K562 (cell line): ENCODE measurements around the gene SOBP. TPM values are rescaled to one million over a fixed set of nuclear protein-coding genes. Genes with fewer than 3 reads are reported as not detected.

Source experiments
- ATAC-seq: fragments of 200-7000 bp; cut with Tn5 transposase; 3 replicates; pipeline ENCODE4 v1.9.1; 2020; ENCODE audit warnings: moderate library complexity
- BruUV-seq: library from RNA; stranded (reverse); fragments of 400-500 nt; replicated peaks from 2 replicates; lab custom pipeline; 2021; lab: Mats Ljungman, UMichigan
- CTCF ChIA-PET: fragments of 300-600 bp; formaldehyde crosslinking; extraction: SDS; loops from one replicate; lab custom pipeline; 2021; ENCODE audit warnings: low intra/inter-chr PET ratio; lab: Yijun Ruan, JAX
- POLR2A ChIA-PET: fragments of 300-600, 350-650 bp; sonication (Branson Sonifier 250); formaldehyde crosslinking; extraction: SDS; loops from one replicate; lab custom pipeline; 2021; ENCODE audit warnings: antibody characterized with exemption, inconsistent platforms; lab: Yijun Ruan, JAX
- DNase-seq, 4 experiments: peaks; one replicate each; pipeline versions ENCODE4 v3.0.0 to v3.0.0-alpha.2; 2011 to 2018; ENCODE audit warnings: low spot score in 3 of 4, mixed read lengths in 3 of 4; ENCODE audit errors: extremely low read depth in 1 of 4
- FAIRE-seq: peaks from 2 replicates; lab custom pipeline; 2011; peaks lifted over from hg19 to GRCh38; lab: Jason Lieb, UNC
- H2AFZ ChIP-seq: 2 replicates; pipeline ENCODE4 v1.6.0; 2011; ENCODE audit warnings: low read depth, low read length, control low read depth, inconsistent platforms
- H3K27ac ChIP-seq: fragments of 200-600 bp; 3 replicates; pipeline ENCODE4 v1.8.0; 2011; ENCODE audit warnings: low read depth, mild to moderate bottlenecking, control low read depth, inconsistent platforms, low read length, moderate library complexity, mixed read lengths; ENCODE audit errors: extremely low read depth
- H3K27me3 ChIP-seq, 2 experiments: fragments of 300-600 bp in 1 of 2; 2 replicates in 1 of 2; 3 replicates in 1 of 2; pipeline versions ENCODE4 v1.6.0 to v1.8.0; 2011; ENCODE audit warnings: inconsistent platforms in 2 of 2, low read length in 2 of 2, mild to moderate bottlenecking in 1 of 2, mixed read lengths in 1 of 2, moderate library complexity in 1 of 2; ENCODE audit not compliant: control insufficient read depth in 2 of 2, insufficient read depth in 2 of 2
- H3K36me3 ChIP-seq: fragments of 300-600 bp; 3 replicates; pipeline ENCODE4 v1.8.0; 2011; ENCODE audit warnings: mild to moderate bottlenecking, low read length, inconsistent platforms; ENCODE audit not compliant: control insufficient read depth, insufficient read depth
- H3K4me1 ChIP-seq, 2 experiments: fragments of 200-600 bp in 1 of 2; replicated peaks in 1 of 2; 2 replicates in 1 of 2; 3 replicates in 1 of 2; pipeline versions ENCODE4 v1.5.1 to v1.8.0; 2011; ENCODE audit warnings: inconsistent platforms in 2 of 2, low read length in 2 of 2, mild to moderate bottlenecking in 1 of 2, mixed read lengths in 1 of 2, moderate library complexity in 1 of 2; ENCODE audit not compliant: control insufficient read depth in 2 of 2, insufficient read depth in 2 of 2
- H3K4me2 ChIP-seq: 2 replicates; pipeline ENCODE4 v1.6.1; 2011; ENCODE audit warnings: low read length, control low read depth, inconsistent platforms, mixed read lengths; ENCODE audit not compliant: insufficient read depth
- H3K4me3 ChIP-seq: fragments of 200-600 bp; sonication (generic), shearing (Covaris generic); 2 replicates; pipeline ENCODE4 v1.5.1; 2016; ENCODE audit warnings: control low read depth, inconsistent platforms
- H3K79me2 ChIP-seq: fragments of 200-600 bp; 3 replicates; pipeline ENCODE4 v1.8.0; 2011; ENCODE audit warnings: low read length, inconsistent platforms; ENCODE audit not compliant: control insufficient read depth, insufficient read depth
- H3K9ac ChIP-seq, 2 experiments: 2 replicates each; pipeline versions ENCODE4 v1.6.0 to v1.6.1; 2011; ENCODE audit warnings: low read depth in 2 of 2, low read length in 2 of 2, control low read depth in 1 of 2, inconsistent platforms in 1 of 2, mild to moderate bottlenecking in 1 of 2, mixed read lengths in 1 of 2; ENCODE audit not compliant: insufficient read depth in 1 of 2
- H3K9me1 ChIP-seq: one replicate; pipeline ENCODE4 v1.6.0; 2011; ENCODE audit warnings: inconsistent platforms, mild to moderate bottlenecking, low read length, moderate library complexity; ENCODE audit not compliant: control insufficient read depth, insufficient read depth
- H3K9me3 ChIP-seq: replicated peaks from 2 replicates; pipeline ENCODE4 v1.5.1; 2011; ENCODE audit warnings: low read depth, low read length, inconsistent platforms; ENCODE audit not compliant: control insufficient read depth, insufficient read depth
- H4K20me1 ChIP-seq: replicated peaks from 2 replicates; pipeline ENCODE4 v1.6.1; 2011; ENCODE audit warnings: low read length, inconsistent platforms, mixed read lengths; ENCODE audit not compliant: control insufficient read depth, insufficient read depth
- DDX20 ChIP-seq: fragments of 450-650 bp; IDR thresholded peaks from 2 replicates; pipeline ENCODE4 v1.6.1; 2016; ENCODE audit warnings: missing genetic modification characterization, low read depth, mild to moderate bottlenecking, missing compliant biosample characterization, moderate library complexity
- FOXK1 ChIP-seq: sonication (generic); formaldehyde crosslinking; IDR thresholded peaks from 2 replicates; pipeline ENCODE4 v1.8.0; 2022; ENCODE audit warnings: missing genetic modification reagents, mild to moderate bottlenecking, borderline replicate concordance
- FUS ChIP-seq: fragments of 200-400 bp; formaldehyde crosslinking; optimal IDR thresholded peaks from 2 replicates; pipeline ENCODE3; 2017; ENCODE audit warnings: low read depth, low read length
- GTF2F1 ChIP-seq: IDR thresholded peaks from 2 replicates; pipeline ENCODE4 v1.6.1; 2011; ENCODE audit warnings: low read depth, low read length, improper control_type of control experiment
- MAFF ChIP-seq: IDR thresholded peaks from 2 replicates; pipeline ENCODE4 v1.6.1; 2012; ENCODE audit warnings: low read length, improper control_type of control experiment
- MED1 ChIP-seq: sonication (generic); formaldehyde crosslinking; IDR thresholded peaks from 2 replicates; pipeline ENCODE4 v1.8.1; 2023; ENCODE audit warnings: missing genetic modification reagents, borderline replicate concordance
- MTA3 ChIP-seq: fragments of 450-650 bp; formaldehyde crosslinking; IDR thresholded peaks from 2 replicates; pipeline ENCODE4 v1.6.1; 2017; ENCODE audit warnings: mild to moderate bottlenecking, borderline replicate concordance
- SMAD3 ChIP-seq: fragments of 450-650 bp; formaldehyde crosslinking; conservative IDR thresholded peaks from 2 replicates; pipeline ENCODE4 v1.4.0; 2020; ENCODE audit warnings: mild to moderate bottlenecking
- SRSF9 ChIP-seq: fragments of 200-400 bp; formaldehyde crosslinking; IDR thresholded peaks from 2 replicates; pipeline ENCODE4 v1.6.1; 2017; ENCODE audit warnings: low read depth, low read length, borderline replicate concordance
- ZC3H11A ChIP-seq: IDR thresholded peaks from 2 replicates; pipeline ENCODE4 v1.6.1; 2012; ENCODE audit warnings: low read depth, low read length, improper control_type of control experiment
- ZNF197 ChIP-seq: fragments of 200-800 bp; sonication (Bioruptor generic); IDR thresholded peaks from 2 replicates; pipeline ENCODE4 v1.6.1; 2016; ENCODE audit warnings: low read depth, missing genetic modification characterization, missing compliant biosample characterization
- ZNF232 ChIP-seq: sonication (generic); formaldehyde crosslinking; IDR thresholded peaks from 2 replicates; pipeline ENCODE4 v1.8.0; 2022; ENCODE audit warnings: mild to moderate bottlenecking, missing genetic modification reagents
- ZNF408 ChIP-seq: fragments of 250-450 bp; sonication (Bioruptor Pico); IDR thresholded peaks from 2 replicates; pipeline ENCODE4 v1.4.0; 2020; ENCODE audit warnings: low read depth, mild to moderate bottlenecking, moderate library complexity
- ZNF764 ChIP-seq: fragments of 250-450 bp; sonication (Bioruptor Pico); IDR thresholded peaks from 2 replicates; pipeline ENCODE4 v1.4.0; 2020; ENCODE audit warnings: low read depth, mild to moderate bottlenecking, moderate library complexity
- WGBS: fragments of 100-300 bp; shearing (Covaris generic); methylation state at CpG from one replicate; pipeline ENCODE4 v1.1.6; 2016; ENCODE audit warnings: low coverage, mixed read lengths; ENCODE audit not compliant: insufficient coverage; ENCODE audit errors: missing lambda C conversion rate; 5-methylcytosine and 5-hydroxymethylcytosine counted together
- in situ Hi-C: fragments of 300-500 bp; cut with MboI; formaldehyde crosslinking; loops from 4 replicates; pipeline ENCODE4 v1.15.0; 2018; ENCODE audit warnings: inconsistent platforms, mixed read lengths
- intact Hi-C: fragments of 100-400 bp; cut with micrococcal nuclease; formaldehyde crosslinking; loops from 2 replicates; pipeline ENCODE4 v1.14.2; 2022
- polyA plus RNA-seq, 8 experiments: library from polyadenylated mRNA; depleted of rRNA in 4 of 8; stranded (reverse) in 5 of 8; unstranded in 3 of 8; fragments of >200 nt; fragmentation: Nextera tagmentation in 2 of 8; fragmentation: Illumina TruSeq in 1 of 8; extraction: Ambion mirVana in 2 of 8; extraction: Trizol in 1 of 8; gene quantifications; 2 replicates each; pipeline versions ENCODE4 v1.2.1 to v1.2.3, GENCODE V29; 2011 to 2014; ENCODE audit warnings: inconsistent platforms in 1 of 8, missing spikeins in 1 of 8
- total RNA-seq, 7 experiments: library from RNA; depleted of rRNA in 6 of 7; stranded (reverse); fragments of >200 nt in 6 of 7; fragmentation: Illumina TruSeq in 2 of 7; extraction: Trizol in 2 of 7; gene quantifications; 2 replicates each; pipeline versions ENCODE4 v1.2.1 to v1.2.3, GENCODE V29; 2011 to 2021; ENCODE audit warnings: low replicate concordance in 1 of 7
- TF ChIP-seq, protein P1 (sequence below): sonication (generic); formaldehyde crosslinking; IDR thresholded peaks from 2 replicates; pipeline ENCODE4 v1.5.0; 2020; ENCODE audit warnings: missing genetic modification reagents
- TF ChIP-seq, protein P2 (sequence below): sonication (generic); formaldehyde crosslinking; IDR thresholded peaks from 2 replicates; pipeline ENCODE4 v1.8.0; 2022; ENCODE audit warnings: mild to moderate bottlenecking, missing genetic modification reagents
- TF ChIP-seq, protein P3 (sequence below): fragments of 250-450 bp; sonication (Bioruptor Pico); IDR thresholded peaks from 2 replicates; pipeline ENCODE4 v1.4.0; 2020; ENCODE audit warnings: mild to moderate bottlenecking, moderate library complexity, borderline replicate concordance

The SOBP gene
- total and polyA plus RNA-seq, 9 of the 15 experiments (the other 6 are each of a cell fraction or from before 2014, with no cell fraction given) = 0.16 TPM; not detected in 8

DNA sequence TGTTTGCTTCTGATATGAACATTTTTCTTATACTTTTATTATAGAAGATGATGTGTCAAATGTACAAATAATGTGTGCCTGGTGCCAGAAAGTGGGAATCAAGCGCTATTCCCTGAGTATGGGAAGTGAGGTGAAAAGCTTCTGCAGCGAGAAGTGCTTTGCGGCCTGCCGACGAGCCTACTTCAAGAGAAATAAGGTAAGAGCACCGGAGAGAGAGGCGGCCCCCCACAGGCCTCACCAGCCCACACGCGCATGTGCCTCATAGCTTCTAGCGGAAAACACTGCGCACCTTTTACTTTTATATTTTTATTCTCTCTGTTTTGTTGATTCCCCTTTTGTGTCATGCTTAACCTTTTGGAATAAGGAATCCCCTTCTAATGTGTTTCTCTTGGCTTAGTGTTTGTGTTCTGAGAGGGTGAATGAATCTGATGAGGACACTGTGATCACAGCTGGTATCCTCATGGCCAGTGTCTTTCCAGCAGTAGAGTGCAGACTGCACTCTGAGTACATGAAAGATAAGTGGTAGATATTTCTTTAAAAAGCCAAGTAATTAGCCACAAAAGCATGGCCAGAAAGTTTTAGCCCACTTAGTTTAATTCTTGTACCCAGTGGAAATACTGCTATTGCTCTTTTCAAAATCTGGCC, 43.6 kb downstream of the SOBP start:
- no peak overlapping the region for H3K4me2 ChIP-seq
- in situ Hi-C loops = no loop called here
- no peak for TF ChIP-seq MTA3
- no peak for TF ChIP-seq ZNF764
- TF ChIP-seq DDX20 (tag) = no peak
- no peak for TF ChIP-seq GTF2F1
- TF ChIP-seq MAFF = no peak
- TF ChIP-seq, protein P1, sequence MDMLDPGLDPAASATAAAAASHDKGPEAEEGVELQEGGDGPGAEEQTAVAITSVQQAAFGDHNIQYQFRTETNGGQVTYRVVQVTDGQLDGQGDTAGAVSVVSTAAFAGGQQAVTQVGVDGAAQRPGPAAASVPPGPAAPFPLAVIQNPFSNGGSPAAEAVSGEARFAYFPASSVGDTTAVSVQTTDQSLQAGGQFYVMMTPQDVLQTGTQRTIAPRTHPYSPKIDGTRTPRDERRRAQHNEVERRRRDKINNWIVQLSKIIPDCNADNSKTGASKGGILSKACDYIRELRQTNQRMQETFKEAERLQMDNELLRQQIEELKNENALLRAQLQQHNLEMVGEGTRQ (CRISPR knock-in tag) = no peak
- TF ChIP-seq, protein P2, sequence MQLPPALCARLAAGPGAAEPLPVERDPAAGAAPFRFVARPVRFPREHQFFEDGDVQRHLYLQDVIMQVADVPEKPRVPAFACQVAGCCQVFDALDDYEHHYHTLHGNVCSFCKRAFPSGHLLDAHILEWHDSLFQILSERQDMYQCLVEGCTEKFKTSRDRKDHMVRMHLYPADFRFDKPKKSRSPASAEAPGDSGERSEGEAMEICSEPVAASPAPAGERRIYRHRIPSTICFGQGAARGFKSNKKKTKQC (CRISPR knock-in tag) = no peak
- TF ChIP-seq ZNF197 (CRISPR knock-in tag) = no peak
- TF ChIP-seq, protein P3, sequence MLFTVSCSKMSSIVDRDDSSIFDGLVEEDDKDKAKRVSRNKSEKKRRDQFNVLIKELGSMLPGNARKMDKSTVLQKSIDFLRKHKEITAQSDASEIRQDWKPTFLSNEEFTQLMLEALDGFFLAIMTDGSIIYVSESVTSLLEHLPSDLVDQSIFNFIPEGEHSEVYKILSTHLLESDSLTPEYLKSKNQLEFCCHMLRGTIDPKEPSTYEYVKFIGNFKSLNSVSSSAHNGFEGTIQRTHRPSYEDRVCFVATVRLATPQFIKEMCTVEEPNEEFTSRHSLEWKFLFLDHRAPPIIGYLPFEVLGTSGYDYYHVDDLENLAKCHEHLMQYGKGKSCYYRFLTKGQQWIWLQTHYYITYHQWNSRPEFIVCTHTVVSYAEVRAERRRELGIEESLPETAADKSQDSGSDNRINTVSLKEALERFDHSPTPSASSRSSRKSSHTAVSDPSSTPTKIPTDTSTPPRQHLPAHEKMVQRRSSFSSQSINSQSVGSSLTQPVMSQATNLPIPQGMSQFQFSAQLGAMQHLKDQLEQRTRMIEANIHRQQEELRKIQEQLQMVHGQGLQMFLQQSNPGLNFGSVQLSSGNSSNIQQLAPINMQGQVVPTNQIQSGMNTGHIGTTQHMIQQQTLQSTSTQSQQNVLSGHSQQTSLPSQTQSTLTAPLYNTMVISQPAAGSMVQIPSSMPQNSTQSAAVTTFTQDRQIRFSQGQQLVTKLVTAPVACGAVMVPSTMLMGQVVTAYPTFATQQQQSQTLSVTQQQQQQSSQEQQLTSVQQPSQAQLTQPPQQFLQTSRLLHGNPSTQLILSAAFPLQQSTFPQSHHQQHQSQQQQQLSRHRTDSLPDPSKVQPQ (CRISPR knock-in tag) = no peak
- TF ChIP-seq FUS = no peak
- no peak for TF ChIP-seq SRSF9
- TF ChIP-seq MED1 = no peak
- no peak for TF ChIP-seq FOXK1
- no peak for TF ChIP-seq ZNF232
- no peak for TF ChIP-seq ZC3H11A
- no peak for TF ChIP-seq SMAD3 (CRISPR knock-in tag)
- TF ChIP-seq ZNF408 (CRISPR knock-in tag) = no peak
- TF ChIP-seq, all 486 proteins: peak for 0
- no peaks in the 10 kb centered on the region for H3K4me1 ChIP-seq
- CTCF ChIA-PET = no interaction called here
- peaks cover 8 to 11% of the 10 kb centered on the region in 2 experiments; a peak in 3 of 5 replicates for H3K27me3 ChIP-seq
- FAIRE-seq = no peak
- DNase-seq = no peak
- H3K79me2 ChIP-seq = no peaks in the 10 kb centered on the region
- H3K9ac ChIP-seq = no peak overlapping the region
- no TSS peak for BruUV-seq
- no peaks in the 10 kb centered on the region for H3K36me3 ChIP-seq
- H3K4me3 ChIP-seq = no peak overlapping the region
- no peak overlapping the region for H3K27ac ChIP-seq
- POLR2A ChIA-PET = interaction anchor here (0.6 kb wide), 1 partner anchor 31 kb away, joined by 3 read pairs; no protein-coding TSS in a partner anchor
- no peak overlapping the region for H2AFZ ChIP-seq
- no peaks in the 10 kb centered on the region for H3K9me1 ChIP-seq
- no peaks in the 10 kb centered on the region; the same call in 1 of the 2 replicates for H4K20me1 ChIP-seq
- WGBS = 35% methylated on average over 9 of the region's 11 CpGs
- no peaks in the 10 kb centered on the region for H3K9me3 ChIP-seq
- no peak for ATAC-seq
- intact Hi-C loops = no loop called here
